GM18861 (cell line): ENCODE data around the gene PPP2R5E.
A peak's percentile ranks its signal among the peaks of the same experiment; 100 is the strongest.

Experiments used
- ATAC-seq: cut with Tn5 transposase; IDR thresholded peaks from one replicate; pipeline ENCODE4 v1.9.1; 2021; ENCODE audit not compliant: unreplicated experiment

The PPP2R5E gene

DNA sequence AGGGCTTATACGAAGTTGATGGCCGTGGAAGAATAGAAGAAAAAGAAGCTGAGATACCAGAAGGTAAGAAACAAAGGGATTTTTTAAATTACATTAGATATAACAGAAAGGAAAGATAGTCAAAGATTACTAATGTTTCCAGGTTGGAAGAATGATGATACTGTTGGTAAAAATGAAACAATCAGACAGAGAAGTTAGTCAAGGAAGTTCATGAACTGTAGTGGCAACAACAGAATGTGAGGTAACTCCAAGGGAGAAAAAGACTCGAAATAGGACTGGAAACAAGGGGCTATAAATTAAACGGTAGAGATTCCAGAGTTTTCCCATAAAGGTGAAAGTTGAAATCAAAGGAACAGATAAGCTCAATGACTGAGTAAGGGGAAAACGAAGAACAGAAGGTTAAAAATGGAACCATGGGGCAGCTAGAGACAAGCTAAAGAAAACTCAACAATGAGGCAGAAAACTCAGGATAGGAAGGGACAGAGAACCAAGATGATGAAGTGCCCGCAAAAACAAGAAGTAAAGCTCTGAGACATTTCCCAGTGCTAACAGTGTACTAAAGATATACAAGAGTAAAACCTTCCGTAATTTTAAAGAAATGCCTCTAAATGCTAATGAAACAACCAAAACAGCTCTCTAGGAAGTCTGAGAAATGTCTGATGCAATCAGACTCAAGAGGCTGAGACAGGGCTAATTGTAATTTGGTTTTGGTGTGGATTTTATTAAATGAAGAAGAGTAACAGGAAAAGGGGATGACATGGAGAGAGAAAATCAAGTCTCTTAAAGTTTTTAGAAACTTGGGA, 70.0 kb downstream of the PPP2R5E start:
- no peak for ATAC-seq

DNA sequence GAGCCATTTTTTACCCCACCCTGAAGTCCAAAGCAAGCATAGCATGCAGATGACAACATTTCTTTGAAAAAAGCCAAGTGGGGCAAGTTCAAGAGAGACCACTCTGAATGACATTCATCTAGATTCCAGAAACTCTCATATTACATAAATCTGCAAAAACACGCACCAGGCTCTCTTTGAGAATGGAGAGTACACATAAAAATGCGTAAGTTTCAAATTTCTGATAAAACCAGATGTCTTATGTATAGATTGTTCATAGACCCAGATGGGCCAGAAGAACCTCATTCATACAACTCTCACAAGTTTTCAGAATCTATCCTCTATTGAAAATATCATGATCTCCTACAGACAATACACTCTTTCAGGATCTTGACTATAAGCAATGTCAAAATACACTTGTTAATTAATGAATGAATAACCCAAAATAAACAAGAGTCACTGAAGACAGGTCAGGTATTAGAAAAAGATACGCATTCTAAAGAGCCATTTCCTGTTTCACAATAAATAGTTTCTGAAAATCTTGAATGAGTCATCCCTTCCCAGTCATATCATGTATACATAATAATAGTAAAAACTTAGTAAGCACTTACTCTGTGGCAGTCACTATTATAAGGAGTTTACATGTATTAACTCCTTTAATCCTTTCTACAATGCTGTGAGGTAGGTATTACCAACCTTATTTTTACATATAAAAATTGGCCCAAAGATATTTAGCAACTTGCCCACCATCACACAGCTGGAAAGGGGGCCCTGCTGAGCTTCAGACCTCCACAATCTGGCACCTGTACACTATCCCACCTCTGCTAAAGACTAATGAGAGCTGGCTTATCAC, 72.0 kb downstream of the PPP2R5E start:
- peak; percentile 84 for ATAC-seq

DNA sequence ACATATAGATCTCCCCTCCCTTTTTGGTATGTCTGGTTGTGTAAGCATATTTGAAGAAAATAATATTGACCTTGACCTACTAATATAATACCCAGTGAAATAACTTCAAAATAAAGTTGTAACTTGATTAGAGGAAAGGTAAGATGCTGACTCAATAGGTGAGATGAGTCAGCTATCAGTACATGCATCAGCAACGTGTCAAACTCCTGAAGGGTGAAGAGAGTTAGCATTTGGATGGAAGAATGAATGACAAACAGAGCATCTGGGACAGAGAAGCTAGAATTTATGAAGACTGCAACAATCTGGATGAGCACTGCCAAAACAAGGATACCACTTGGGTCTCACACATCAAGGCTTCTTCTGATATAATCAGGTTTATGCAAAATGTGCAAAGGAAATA, 74.9 kb downstream of the PPP2R5E start:
- ATAC-seq, result no peak

DNA sequence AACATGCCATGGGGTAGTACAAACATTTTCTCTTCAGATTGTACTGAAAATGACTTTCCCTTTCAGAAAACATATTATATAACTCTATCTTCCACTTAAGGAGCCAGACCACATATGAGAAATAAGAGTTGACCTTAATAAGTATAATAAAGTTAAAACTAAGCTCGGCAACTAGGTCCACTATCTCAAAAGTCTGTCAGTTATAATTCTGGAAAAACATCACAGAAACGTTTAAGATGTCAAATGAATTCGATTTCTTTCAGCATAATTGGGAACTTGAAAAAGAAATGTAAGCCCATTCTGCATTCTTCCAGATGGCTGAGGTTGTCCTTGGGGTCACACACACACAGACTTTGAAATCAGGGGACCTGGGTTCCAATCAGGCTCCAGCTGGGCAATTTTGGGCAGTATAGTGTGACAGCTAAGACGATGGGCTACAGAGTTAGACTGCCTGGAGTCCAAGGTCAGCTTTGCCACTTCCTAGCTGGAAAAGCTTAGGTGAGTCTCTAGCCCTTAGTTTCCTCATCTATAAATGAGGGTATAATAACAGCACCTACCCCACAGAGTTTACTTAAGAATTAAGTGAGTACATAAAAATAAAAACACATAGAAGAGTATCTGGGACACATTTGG, 75.6 kb downstream of the PPP2R5E start:
- no peak for ATAC-seq

DNA sequence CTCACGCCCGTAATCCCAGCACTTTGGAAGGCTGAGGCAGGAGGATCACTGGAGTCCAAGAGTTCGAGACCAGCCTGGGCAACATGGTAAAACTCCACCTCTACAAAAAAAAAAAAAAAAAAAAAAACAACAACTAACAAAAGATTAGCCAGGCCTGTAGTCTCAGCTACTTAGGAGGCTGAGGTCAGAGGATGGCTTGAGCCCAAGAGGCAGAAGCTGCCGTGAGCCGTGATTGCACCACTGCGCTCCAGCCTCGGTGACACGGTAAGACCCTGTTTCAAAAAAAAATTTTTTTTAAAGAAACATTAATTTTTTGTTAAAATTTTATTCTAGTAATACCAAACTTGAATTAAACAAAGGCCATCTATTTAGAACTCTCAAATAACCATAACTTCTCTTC, 77.8 kb downstream of the PPP2R5E start:
- ATAC-seq, result no peak

DNA sequence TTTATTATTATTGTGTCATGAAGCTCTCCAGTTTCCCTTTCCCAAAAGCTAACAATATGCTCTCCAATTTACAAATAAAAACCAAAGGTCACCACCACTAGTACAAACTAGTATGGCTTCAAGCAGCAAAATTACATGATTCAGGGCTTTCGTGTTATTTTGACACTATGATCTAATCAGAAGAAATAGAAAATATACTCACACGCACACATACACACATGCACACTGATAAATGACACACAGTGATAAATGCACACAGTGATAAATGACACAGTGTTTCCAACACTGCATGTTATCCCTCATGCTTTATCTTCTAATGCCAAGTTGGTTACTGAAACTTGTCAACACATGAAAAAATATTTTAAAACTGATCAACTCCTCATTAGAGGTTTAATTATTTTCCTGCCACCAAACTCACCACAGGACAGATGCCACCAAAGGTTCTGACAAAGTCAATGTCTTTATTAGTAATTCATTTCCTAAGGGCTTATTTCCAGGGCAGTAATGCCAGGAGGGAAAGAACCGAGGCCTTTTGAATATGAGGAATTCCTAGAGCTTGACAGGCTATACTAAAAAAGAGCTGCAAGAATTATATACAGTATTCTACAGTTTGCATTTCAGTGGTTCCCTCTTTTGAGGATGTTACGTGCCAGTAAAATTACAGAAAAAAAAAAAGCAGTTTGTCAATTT, 82.4 kb downstream of the PPP2R5E start:
- no peak for ATAC-seq

DNA sequence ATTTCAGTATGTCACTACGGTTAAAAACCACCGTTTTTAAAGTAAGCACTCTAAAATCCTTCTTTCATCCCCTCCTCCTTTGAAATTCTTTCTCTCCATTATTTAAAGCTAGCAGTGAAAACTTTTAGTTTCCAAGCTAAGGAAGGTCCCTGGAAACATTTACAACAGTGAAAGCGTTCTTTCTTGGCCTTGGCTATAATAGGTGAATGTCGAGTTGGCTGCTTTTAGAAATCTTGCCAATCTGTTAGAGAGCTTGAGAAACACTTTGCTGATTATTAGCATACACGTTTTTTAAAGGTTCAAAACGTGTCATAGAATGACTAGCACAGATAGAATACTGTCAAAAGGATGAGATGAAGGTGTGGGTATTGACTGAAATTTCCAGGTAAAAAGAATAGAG, 83.4 kb downstream of the PPP2R5E start:
- no peak for ATAC-seq

DNA sequence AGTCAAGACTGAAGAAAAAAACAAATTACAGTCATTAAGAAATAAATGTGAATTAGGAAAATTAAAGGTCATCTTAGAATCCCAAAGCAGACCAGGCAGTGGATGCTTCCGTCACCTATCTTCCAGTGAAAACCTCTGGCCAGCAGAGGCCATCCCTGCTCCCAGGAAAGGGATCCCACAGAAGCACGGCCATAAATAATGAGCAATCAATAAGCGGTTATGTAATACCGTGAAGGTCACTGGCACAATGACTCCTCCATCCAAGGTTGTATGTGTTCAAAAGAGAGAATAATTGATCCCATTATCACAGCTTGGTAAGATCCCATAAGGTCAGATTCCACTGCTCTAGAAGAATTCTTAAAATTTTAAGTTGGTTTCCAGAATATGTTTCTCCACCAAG, 85.7 kb downstream of the PPP2R5E start:
- no peak for ATAC-seq

DNA sequence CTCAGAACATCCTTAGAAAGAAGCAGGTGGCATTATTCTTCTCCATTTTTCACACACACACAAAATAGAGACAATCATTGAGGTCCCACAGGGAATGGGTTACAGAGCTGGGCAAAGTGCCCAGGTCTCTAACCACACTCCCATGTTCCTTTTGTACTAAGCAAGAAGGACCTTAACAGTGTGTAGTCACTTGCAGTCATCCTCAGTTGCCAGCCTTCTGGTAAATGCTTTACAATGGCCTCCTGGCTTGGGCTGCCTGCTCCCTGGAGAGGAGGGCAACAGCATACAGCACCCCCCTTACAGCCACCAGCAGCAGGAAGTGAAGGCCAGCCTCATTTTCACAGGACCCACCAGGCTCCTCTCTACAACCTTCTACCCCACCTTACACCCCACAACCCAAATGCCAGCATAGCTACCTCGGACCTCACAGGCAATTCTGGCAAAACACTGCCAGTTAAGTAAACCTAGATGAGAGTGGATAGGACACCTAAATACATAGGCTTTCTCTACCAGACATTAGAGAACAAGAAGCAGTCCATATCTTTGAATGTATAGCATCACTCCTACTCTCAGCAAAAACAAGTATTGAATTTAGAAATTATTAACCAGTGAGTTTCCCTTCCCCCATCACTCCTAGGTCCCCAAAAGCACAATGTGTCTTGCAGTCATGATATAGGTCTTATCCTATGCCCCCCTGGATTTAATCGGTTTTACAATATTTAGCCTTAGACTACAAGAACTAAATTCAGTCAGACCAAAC, 88.1 kb downstream of the PPP2R5E start:
- ATAC-seq, result peak; percentile 82

DNA sequence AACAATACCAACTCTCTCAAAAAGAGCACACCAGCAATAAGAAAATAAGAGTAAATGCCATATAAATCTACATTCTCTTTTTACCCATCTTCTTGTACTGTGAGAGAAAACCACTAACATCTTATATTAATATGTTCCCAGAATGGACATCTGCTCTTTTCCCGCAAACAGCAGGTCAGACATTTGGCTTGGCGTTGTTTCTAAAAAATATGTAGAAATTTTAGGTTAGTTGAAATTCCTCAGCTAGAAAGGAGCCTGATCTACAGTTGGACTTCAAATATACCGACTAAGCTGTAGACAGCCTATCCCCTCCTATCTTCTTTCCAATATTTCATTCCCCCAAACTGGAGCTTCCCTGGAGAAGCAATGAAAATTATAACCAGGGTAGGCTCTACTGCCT, 88.7 kb downstream of the PPP2R5E start:
- ATAC-seq, result no peak

DNA sequence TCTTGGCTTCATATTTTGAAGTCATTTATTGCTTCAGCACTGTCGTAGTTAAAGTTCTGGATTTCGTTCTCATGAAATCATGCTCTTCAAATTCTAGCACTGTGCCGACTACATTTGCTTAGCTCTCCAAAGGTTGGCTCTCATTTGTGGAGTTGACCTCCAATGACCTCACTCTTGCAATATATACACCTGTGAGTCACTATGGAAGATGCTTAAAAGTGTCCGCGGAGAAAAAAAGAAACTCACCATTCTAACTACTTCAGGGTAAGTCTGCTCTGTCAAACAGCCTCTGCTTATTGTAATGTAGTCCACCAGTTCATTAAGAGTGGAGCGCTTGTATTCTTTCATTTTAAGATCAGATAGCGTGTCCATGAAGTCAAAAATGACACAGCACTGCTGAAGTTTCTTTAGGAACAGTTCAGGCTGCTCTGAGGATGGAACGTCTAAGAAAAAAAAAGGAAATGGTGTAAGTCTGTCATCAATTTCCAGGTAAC, 89.7 kb downstream of the PPP2R5E start:
- ATAC-seq, result no peak

DNA sequence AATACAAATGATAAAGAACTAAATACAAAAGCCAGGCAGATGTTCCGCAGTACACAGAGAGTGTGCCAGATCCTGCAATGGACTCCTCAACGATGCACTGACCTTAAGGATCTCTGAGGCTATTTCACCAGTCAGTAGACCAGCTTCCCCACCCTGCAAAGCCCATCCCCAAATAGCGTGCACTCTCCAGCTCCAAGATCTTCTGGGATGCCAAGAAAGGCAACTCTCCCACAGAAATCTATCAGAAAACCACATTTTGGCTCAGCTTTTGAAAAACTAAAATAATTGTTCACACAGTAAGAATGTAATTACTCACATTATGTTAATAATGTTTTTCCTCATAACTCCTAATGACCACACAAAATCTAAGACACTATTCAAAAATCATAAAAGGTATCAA, 90.4 kb downstream of the PPP2R5E start:
- ATAC-seq, result no peak

DNA sequence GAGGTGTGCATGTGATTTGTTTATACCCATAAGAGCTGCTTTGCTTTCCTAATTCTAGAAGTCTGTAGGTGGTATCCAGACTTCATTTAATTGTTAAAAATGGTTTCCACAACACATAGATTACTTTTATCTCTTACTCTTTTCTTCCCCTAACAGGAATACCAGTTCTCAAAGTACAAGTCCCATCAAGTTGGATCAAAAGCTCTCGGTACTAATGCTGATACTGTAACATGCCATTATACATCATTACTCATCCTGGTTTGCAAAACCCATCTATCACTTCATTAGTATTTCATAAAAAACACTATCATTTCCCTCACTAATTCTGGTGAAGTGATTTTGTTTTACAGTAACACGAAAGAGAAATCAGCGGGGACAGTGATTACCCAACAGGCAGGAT, 94.3 kb downstream of the PPP2R5E start:
- ATAC-seq, result no peak

DNA sequence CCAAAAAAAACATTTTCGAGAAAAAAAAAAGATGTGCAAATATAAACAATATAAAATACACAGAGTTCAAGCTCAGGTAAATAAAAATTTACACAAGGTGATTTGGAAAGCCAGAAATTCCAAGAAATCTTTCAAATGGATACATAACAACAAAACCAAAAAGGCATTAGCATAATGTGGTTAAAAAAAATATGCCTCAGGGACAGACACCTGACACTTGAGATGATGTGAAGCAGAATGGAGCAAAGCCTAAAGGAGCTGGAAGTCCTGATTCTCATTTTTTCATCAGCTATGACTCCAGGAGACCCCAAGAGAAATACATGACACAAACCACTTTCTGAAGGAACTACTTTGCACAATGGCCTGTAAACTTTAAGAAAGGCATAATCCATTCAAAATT, 98.6 kb downstream of the PPP2R5E start:
- ATAC-seq, result no peak

DNA sequence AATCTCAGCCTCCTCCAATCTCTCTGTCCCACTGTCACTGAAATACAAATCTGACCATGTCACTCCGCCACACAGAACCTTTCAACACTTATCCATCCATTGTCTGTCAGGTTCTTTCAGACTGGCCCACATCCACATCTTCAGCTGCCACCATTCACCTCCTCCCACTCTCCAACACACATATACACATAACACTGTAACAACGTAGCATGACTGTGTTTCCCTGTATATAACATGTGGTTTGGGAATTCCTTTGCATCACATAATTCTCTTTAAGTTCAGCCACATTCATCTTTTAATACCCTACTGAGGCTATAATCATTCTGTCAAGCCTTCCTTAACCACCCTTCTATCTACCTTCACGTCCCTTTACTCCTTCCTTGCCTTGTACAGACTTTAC, 99.2 kb downstream of the PPP2R5E start:
- no peak for ATAC-seq

DNA sequence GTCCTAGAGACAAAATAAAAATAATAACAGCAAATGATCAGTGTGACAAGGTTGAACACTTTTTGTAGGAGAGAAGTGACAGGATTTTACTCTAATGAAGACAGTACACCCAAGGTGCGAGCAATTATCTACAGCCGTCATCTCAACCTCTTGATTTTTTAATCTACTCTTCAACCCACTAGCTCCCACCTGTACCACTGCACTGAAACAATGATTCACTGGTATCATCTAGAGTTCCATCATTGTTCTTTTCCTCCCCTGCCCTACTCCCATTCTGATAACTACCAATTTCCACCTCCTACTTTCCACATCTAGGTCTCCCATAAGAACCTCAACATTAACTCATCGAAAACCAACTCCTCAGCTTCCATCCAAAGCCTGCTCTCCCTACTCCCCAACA, 99.8 kb downstream of the PPP2R5E start:
- ATAC-seq, result no peak

DNA sequence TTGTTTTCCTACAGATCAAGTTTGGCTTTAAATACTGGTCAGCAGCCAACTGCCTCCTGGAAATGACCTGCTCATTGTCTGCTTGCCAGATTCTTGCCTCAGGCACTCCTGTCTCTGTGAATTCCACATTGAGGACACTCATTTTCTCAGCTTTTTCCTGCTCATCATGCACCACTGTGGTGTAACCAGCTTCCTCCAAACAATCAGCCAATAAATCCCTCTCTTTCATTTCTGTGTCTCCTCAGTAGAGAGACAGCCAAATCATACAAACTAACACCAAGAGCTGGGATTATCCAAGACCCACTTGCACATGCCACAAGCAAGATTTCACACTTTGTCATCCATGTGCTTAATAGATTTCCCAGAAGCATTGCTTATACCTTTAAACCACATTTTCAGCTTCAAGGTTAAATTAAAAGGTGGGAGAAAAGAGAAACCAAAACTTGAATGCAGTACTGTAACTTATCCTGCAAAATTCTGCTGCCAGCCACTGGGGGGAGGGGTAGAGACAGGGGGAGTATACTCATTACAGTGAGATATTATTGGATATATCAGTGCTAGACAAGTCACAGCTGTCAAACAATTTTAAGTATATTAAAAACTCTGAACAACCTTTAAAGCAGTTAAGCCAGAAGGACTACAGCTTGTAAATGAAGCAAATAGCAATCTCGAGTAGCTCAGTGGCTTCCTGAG, 105.0 kb downstream of the PPP2R5E start:
- ATAC-seq, result no peak

DNA sequence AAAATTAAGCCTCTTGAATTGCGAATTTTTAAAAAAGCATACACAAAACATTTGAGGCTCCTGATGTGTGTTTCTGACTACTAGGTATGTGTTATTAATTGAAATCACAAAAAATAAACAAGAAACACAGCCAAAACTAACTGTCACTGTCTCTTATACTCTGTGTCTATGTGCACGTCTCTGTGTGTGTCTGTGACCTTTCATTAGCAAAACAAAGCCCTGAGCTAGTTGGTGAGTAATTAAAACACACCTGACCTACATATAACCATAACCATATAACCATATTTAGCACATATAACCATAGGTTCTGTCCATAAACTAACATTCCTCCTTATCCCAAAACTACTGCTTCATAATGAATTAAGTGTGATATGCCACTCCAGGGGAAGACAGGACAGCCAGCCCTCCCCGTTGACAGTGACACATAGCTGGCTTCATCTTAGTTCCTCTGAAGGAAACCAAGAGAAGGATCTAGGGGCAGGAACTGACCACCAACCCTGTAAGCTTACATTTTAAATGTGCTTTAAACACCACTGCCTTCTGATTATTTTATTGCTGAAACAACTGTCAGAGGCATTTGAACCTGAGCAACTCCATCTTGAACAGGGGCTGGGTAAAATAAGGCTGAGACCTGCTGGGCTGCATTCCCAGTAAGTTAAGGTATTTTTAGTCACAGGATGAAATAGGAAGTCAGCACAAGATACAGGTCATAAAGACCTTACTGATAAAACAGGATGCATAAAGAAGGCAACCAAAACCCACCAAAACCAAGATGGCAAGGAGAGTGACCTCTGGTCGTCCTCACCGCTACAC, 106.7 kb downstream of the PPP2R5E start:
- ATAC-seq, result no peak

DNA sequence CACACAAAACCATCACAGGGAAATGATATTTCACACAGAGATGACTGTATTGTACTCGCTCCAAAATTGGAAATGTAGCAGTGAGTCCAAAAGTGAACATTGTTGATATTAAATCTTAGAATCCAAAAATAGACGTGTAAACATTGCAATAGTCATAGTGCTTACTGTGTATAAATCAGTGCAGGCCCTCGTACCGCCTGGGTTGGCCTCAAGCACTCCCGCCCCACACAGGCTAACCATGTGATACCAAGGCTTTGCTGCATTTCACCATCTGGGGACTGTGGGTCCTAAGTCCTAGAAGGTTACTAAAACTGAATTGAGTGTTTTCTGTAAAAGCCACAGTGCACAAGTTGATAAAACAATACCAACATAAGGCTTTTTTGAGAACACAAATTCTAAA, 107.3 kb downstream of the PPP2R5E start:
- no peak for ATAC-seq
